Activated CD4-positive, alpha-beta T cell treated with anti-CD3 and anti-CD28 coated beads, Interleukin-2, amount 50 U/mL, for 24 hours (primary cell): ENCODE results near the gene CEP192.
"Not testable (repeated sequence)": the region's sequence is repeated elsewhere in the genome, so short reads cannot be mapped to it uniquely, and the experiment has no call there.

Source experiments
- DNase-seq, 2 donors: peaks; one replicate each; pipeline ENCODE4 v3.0.0-alpha.2; 2020; ENCODE audit warnings: low read depth in 1 of 2, low spot score in 1 of 2

The CEP192 gene

GRCh38 chr18:12990967-12991820 is at the start of gene CEP192:
Gene CEP192, plus strand, starts transcription at chr18:12991362. Its CDS starts 8,063 bp downstream, at chr18:12999425.
- DNase-seq: peak; percentile 89 to 98

- DNase-seq: no peak
Observed at GRCh38 chr18:12943215-12943614, 47.9 kb upstream of the CEP192 start.

GRCh38 chr18:12944709-12945108 is 46.5 kb upstream of the CEP192 start:
- no peak for DNase-seq

GRCh38 chr18:12946549-12947284 is 44.4 kb upstream of the CEP192 start:
- no peak for DNase-seq

GRCh38 chr18:12947285-12948049 is 43.7 kb upstream of the CEP192 start, which contains the start of gene SEH1L:
Gene SEH1L, plus strand, starts transcription at chr18:12948011. Its CDS starts 111 bp downstream, at chr18:12948122.
- DNase-seq: peak; percentile 99

- peak; percentile 96 to 98 for DNase-seq
Observed at GRCh38 chr18:12948050-12948804, 42.9 kb upstream of the CEP192 start.

- DNase-seq: no peak
Observed at GRCh38 chr18:12958478-12958877, 32.7 kb upstream of the CEP192 start.

- DNase-seq: no peak
Observed at GRCh38 chr18:12960395-12960794, 30.8 kb upstream of the CEP192 start.

- no peak for DNase-seq
Observed at GRCh38 chr18:12960853-12961397, 30.2 kb upstream of the CEP192 start.

GRCh38 chr18:12963069-12963468 is 28.1 kb upstream of the CEP192 start:
- DNase-seq: no peak

GRCh38 chr18:12968115-12968514 is 23.0 kb upstream of the CEP192 start:
- no peak for DNase-seq

- no peak for DNase-seq
Observed at GRCh38 chr18:12968619-12969018, 22.5 kb upstream of the CEP192 start.

- no peak for DNase-seq
Observed at GRCh38 chr18:12973562-12974213, 17.5 kb upstream of the CEP192 start.

- no peak for DNase-seq
Observed at GRCh38 chr18:12975488-12975887, 15.7 kb upstream of the CEP192 start.

- DNase-seq: no peak
Observed at GRCh38 chr18:12976305-12976704, 14.9 kb upstream of the CEP192 start.

GRCh38 chr18:12980065-12980464 is 11.1 kb upstream of the CEP192 start:
- not testable (repeated sequence) for DNase-seq

- DNase-seq: no peak
Observed at GRCh38 chr18:12989397-12990122, 1.6 kb upstream of the CEP192 start.

- no peak for DNase-seq
Observed at GRCh38 chr18:12990123-12990475, 1.1 kb upstream of the CEP192 start.

GRCh38 chr18:12990641-12990966 is 558 bp upstream of the CEP192 start:
- DNase-seq: no peak

- DNase-seq: no peak
Observed at GRCh38 chr18:12991821-12992179, 638 bp downstream of the CEP192 start.
